Measurements from ENCODE around the gene STX18. TPM values are rescaled to one million over a fixed set of nuclear protein-coding genes. Genes with fewer than 3 reads are reported as not detected.
"Not testable (repeated sequence)": the region's sequence is repeated elsewhere in the genome, so short reads cannot be mapped to it uniquely, and the experiment has no call there.

The STX18 gene
- total and polyA plus RNA-seq, 2 donors (not counting 3 experiments of a cell fraction or from before 2014, with no cell fraction given): 30.7 to 31.2 TPM

DNA sequence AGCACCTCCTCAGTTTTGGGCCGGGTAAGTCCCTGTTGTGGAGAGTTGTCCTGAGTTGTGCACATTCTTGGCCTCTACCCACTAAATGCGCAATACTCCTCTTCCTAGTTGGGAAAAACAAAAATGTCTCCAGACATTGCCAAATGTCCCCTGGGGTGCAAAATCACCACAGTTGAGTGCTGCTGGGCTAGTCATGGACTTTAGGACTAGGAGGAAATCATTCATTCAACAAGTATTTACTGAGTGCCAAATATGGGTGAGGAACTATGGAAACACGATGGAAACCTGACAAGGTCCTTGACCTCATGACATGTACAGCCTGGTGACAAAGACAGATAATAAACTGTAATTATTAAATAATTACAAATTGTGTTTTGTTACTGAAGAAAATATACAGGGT lies 71.6 kb downstream of the STX18 start:
- no peak overlapping the region for H3K4me3 ChIP-seq (replicated peaks in 1 of 3; ENCODE audit: insufficient read depth in 1 of 3, low read depth in 1 of 3, low read length in 3 of 3)
- intact Hi-C loops (cut with micrococcal nuclease): loop anchor here (5.0 kb wide), 1 partner anchor 387 kb away; the partner anchor contains the start of gene MSX1
- peaks cover 7% of the 10 kb centered on the region for H3K79me2 ChIP-seq (ENCODE audit: control insufficient read depth, insufficient read depth, low read length)
- no peaks in the 10 kb centered on the region for H3K27me3 ChIP-seq (ENCODE audit: control insufficient read depth in 2 of 2, insufficient read depth in 2 of 2, low read length in 2 of 2)
- H3K27ac ChIP-seq (ENCODE audit: insufficient read depth, low read depth, low read length): no peak overlapping the region
- DNase-seq (ENCODE audit: low read depth, low spot score) (no peak), FAIRE-seq (no peak)
- H3K9me1 ChIP-seq (replicated peaks; ENCODE audit: control insufficient read depth, extremely low read depth, insufficient read depth, low read length): no peaks in the 10 kb centered on the region
- H4K20me1 ChIP-seq (replicated peaks; ENCODE audit: control insufficient read depth, extremely low read depth, insufficient read depth, low read length): no peaks in the 10 kb centered on the region
- ChIA-PET CTCF (interaction anchor here (0.6 kb wide), 1 partner anchor 127 kb away, joined by 4 read pairs; no protein-coding TSS in a partner anchor), POLR2A (no interaction called here)
- TF ChIP-seq MYC (IDR thresholded peaks at IDR 0.05; ENCODE audit: low read depth, low read length) (no peak), POLR2A (IDR thresholded peaks at IDR 0.05; ENCODE audit: low read depth, low read length) (no peak)
- H3K9ac ChIP-seq (replicated peaks; ENCODE audit: extremely low read depth, insufficient read depth, low read length): no peak overlapping the region
- H3K36me3 ChIP-seq (ENCODE audit: control insufficient read depth in 2 of 2, extremely low read depth in 1 of 2, insufficient read depth in 2 of 2, low read length in 2 of 2): peaks cover 0 to 2% of the 10 kb centered on the region in 2 experiments
- no TSS peak for BruUV-seq (replicated peaks)
- H3K4me1 ChIP-seq (ENCODE audit: control insufficient read depth, extremely low read depth, insufficient read depth, low read length): peaks cover 6% of the 10 kb centered on the region
- dilution Hi-C loops (cut with MboI; ENCODE audit: extremely low pct_ligation_motif_present, low sequenced_read_pairs): no loop called here
- no peaks in the 10 kb centered on the region for H3K9me3 ChIP-seq (replicated peaks; ENCODE audit: control insufficient read depth, insufficient read depth, low read length)
- no peak overlapping the region for H2AFZ ChIP-seq (ENCODE audit: low read depth, low read length)
- H3K4me2 ChIP-seq (ENCODE audit: insufficient read depth, low read length): no peak overlapping the region

DNA sequence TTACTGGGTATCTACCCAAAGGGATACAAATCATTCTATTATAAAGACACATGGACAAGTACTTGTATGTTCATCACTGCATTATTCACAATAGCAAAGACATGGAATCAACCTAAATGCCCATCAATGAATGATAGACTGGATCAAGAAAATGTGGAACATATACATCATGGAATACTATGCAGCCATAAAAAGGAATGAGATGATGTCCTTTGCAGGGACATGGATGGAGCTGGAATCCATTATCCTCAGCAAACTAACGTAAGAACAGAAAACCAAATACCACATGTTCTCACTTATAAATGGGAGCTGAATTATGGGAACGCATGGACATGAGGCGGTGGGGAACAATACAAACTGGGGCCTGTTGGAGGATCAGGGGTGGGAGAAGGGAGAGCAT lies 76.6 kb downstream of the STX18 start:
- H2AFZ ChIP-seq (ENCODE audit: low read depth, low read length); H3K9me3 ChIP-seq (replicated peaks; ENCODE audit: control insufficient read depth, insufficient read depth, low read length); DNase-seq (ENCODE audit: low read depth, low spot score); H3K27me3 ChIP-seq (ENCODE audit: control insufficient read depth in 2 of 2, insufficient read depth in 2 of 2, low read length in 2 of 2); H3K4me2 ChIP-seq (ENCODE audit: insufficient read depth, low read length); dilution Hi-C loops (cut with MboI; ENCODE audit: extremely low pct_ligation_motif_present, low sequenced_read_pairs); H3K27ac ChIP-seq (ENCODE audit: insufficient read depth, low read depth, low read length); H3K79me2 ChIP-seq (ENCODE audit: control insufficient read depth, insufficient read depth, low read length); BruUV-seq (replicated peaks); intact Hi-C loops (cut with micrococcal nuclease); H3K4me3 ChIP-seq (replicated peaks in 1 of 3; ENCODE audit: insufficient read depth in 1 of 3, low read depth in 1 of 3, low read length in 3 of 3); CTCF ChIA-PET; H3K4me1 ChIP-seq (ENCODE audit: control insufficient read depth, extremely low read depth, insufficient read depth, low read length); POLR2A ChIA-PET; FAIRE-seq; H4K20me1 ChIP-seq (replicated peaks; ENCODE audit: control insufficient read depth, extremely low read depth, insufficient read depth, low read length); H3K9ac ChIP-seq (replicated peaks; ENCODE audit: extremely low read depth, insufficient read depth, low read length); H3K9me1 ChIP-seq (replicated peaks; ENCODE audit: control insufficient read depth, extremely low read depth, insufficient read depth, low read length); H3K36me3 ChIP-seq (ENCODE audit: control insufficient read depth in 2 of 2, extremely low read depth in 1 of 2, insufficient read depth in 2 of 2, low read length in 2 of 2): not testable (repeated sequence)
